Kidney glomerular epithelial cell (primary cell): ENCODE measurements around the gene C6orf120.
A peak's percentile ranks its signal among the peaks of the same experiment; 100 is the strongest.
"Not testable (repeated sequence)": the region's sequence is repeated elsewhere in the genome, so short reads cannot be mapped to it uniquely, and the experiment has no call there.

Experiments
- DNase-seq: peaks from one replicate; lab custom pipeline; 2025; lab: John Stamatoyannopoulos, UW

The C6orf120 gene

DNA sequence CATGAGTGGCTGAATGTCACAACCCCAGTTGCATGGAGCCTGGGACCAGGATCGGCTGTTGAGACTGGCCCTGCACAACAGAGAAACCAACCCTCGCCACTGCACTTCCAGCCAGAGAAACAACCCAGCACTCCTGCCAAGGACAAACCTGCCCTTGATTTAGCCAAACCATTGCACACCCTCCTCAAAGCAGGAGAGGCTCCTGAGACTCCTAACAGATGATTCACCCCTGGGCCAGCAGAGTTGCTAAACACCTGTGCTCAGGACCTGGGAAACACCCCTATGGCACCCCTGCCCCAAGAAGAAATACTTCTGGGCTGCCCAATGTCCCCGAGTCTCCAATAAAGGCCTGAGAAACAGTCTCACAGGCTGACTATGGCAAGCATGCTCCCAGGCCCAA, 17.9 kb upstream of the C6orf120 start:
- DNase-seq = no peak

GRCh38 chr6:169685860-169686259, 16.1 kb upstream of the C6orf120 start:
- DNase-seq = no peak

- no peak for DNase-seq
These were observed 12.6 kb upstream of the C6orf120 start for GRCh38 chr6:169689287-169689686.

GRCh38 chr6:169691260-169691659, 10.7 kb upstream of the C6orf120 start:
- no peak for DNase-seq

- DNase-seq = no peak
These were observed 9.4 kb upstream of the C6orf120 start for GRCh38 chr6:169692516-169692915.

DNA sequence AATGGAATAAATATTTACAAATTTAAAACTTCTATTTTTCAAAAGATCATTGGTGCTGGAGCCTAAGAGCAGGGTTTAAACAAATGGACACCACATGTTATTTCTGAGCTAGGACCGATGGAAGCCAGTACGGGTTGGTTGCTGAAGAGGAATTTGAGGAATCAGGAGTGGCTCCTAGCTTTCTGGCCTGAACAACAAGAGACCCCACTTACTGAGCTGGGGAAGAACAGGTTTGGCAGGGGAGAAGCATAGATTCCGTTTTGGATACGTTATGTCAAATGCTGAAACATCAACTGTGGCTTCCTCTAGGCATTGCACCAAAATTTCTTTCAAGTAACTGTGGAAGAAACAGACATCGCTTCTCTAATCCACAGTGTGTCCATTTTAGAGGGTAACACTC, 6.8 kb upstream of the C6orf120 start:
- DNase-seq = no peak

- not testable (repeated sequence) for DNase-seq
These were observed 4.8 kb upstream of the C6orf120 start for GRCh38 chr6:169697115-169697514.

DNA sequence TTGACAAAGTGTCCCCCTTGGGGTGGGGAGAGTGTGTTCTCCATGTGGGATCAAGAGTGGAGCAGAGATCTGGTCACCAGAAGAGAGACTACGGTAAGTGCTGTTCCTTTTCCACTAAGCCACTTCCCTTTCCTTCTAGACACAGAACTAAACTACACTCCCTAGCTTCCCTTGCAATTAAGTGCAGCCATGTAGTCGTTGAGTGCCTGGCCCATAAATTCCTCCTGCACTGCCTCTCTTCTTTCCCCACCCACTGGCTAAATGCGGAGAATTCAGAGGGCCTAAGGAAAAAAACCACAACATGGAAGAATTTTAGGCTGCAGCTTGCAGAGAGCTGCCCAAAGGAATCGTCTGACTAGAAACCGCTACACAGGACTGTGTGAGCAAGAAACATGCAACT, 1.6 kb upstream of the C6orf120 start:
- DNase-seq = no peak

DNA sequence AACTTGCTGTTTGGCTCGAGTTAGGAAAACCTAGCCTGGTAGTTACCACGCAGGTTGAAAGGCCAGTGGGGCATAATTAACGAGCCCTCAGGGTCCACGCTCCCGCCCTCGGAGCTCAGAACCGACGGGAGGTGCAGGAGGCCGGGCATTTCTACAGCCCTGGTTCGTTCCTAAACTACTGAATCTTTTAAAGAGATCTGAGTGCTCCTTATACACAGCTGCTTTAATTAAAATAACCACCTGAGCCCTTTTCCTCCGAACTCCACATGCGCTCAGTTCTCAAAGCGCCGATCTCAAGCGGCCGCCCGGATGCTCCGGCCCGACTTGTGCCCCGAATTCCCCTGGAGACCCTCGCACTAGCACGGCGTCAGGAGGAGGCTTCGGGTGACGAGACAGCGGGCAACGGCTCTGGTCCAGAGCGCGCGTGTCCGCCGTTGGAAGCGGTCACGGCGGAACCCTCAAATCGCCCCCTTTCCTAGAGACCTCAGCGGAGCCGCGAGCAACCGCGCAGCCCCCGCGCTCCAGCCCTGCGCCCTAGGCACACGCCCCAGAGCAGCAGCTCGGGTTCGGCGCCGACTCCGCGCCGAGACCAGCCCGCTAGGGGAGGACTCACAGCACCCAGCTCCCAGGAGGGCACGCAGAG, 494 bp upstream of the C6orf120 start:
- no peak for DNase-seq

DNA sequence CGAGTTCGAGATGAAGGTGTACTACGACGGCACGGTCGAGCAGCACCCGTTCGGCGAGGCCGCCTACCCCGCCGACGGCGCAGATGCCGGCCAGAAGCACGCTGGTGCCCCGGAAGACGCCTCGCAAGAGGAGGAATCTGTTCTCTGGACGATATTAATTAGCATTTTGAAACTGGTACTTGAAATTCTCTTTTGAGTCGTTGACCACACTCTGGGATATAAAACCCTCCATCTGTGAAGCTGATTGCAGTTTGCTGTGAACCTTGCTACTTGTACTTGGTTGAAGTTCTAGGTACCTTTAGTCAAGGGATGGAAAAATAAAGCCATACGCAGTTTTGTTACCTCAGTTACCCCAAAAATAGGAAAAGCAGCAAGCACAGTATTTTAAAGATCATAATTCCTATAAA, 917 bp downstream of the C6orf120 start:
- no peak for DNase-seq

DNA sequence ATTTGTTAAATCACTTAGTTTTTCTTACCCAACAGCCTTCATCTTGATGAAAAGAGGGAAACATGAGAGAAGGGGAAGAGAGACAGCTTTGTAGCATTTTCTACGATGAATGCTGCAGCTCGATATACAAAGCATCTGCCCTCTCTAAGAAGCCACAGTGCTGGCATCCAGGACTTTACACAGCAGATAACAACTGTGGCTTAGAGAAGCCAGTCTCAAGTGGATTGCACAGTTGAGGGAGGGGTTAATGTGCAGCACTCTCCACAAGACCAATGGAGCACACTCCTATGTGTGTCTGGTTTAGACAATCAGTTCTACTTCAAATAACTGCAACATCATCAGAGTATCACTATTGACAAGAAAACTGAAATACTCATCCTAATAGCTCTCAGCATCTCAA, 5.8 kb downstream of the C6orf120 start:
- DNase-seq = no peak

- DNase-seq = no peak
These were observed 7.4 kb downstream of the C6orf120 start for GRCh38 chr6:169709293-169709692.

DNA sequence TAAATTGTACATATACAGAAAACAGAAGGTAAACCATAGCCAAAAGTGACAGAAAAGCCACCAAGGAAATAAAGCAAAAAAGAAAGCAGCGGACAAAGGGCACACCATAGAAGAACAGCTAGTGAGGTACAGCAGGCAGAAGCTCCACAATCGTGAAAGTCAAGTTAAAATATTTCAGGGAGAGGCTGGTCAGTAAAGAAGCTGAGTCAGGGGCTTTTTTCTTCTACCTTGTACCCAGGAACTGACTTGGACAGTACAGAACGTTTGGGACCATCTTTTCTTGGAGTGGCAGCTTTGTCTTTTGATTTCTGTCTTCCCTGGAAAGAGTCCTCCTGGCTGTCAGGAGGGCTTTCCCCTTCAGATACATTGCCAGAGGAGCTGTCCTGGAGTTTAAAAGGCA, 8.1 kb downstream of the C6orf120 start:
- DNase-seq = no peak

GRCh38 chr6:169714178-169714577, 12.3 kb downstream of the C6orf120 start:
- no peak for DNase-seq

GRCh38 chr6:169714595-169714994, 12.7 kb downstream of the C6orf120 start:
- no peak for DNase-seq

- DNase-seq = peak; percentile 9
These were observed 17.2 kb downstream of the C6orf120 start for GRCh38 chr6:169719117-169719516.

DNA sequence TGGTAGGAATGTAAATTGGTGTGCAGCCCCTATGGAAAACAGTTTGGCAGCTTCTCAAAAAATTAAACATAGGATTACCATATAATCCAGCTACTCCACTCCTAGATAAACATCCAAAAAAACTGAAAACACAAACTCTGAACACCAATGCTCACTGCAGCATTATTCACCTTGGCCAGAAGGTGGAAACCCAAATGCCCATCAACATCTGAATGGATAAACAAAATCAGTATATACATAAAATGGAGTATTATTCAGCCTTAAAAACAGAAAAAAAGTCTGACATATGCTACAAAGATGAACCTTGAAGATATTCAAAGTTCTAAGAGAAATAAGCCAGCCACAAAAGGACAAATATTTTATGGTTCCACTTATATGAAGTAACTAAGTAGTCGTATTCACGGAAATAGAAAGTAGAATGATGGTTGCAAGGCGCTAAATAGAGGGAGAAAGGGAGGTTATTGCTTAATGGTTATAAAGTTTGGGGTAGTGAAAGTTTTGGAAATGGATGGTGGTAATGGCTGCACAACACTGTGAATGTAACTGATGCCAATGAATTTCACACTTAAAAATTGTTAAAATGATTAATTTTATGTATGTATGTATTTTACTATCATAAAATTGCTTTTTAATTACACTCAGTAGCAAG, 18.4 kb downstream of the C6orf120 start:
- no peak for DNase-seq

DNA sequence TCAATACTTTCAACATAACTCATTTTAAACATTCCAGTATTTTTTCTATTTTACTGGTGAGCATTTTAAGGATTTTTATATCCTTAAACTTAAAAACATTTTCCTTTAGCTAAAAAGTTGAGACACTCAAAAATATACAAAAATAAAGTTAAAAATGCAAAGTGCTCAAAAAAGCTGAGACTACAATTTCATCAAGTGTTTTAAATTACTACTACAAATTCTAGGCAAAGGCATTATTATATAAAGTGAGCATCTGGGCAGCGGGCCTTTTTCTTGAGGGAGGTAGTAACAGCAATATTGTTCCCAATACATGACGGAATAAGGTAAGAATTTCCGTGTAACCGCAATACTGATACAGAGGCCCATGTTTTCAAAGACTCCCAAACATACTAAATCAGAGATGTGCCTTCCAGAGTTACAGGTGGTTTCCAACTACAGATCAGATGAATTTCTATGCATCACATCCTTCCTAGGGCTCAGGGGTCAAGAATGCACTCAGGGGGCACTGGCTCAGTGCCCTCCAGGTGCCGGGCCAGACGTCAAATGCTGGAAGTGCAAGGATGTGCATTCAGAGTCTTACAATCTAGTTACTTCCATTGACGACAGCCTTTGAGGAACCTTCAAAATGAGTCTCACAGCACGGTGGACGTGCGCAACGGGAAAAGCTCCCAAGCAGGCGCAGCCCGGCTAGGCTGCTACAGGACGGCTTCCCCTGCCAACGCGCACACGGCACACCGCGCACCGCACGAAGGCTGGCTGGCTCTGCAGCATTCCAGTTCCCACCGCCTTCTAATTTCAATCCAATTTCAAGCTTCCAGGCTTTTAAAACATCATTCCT, 20.7 kb downstream of the C6orf120 start:
- DNase-seq = peak; percentile 63

GRCh38 chr6:169723200-169723909, 21.4 kb downstream of the C6orf120 start:
- peak; percentile 14 for DNase-seq

DNA sequence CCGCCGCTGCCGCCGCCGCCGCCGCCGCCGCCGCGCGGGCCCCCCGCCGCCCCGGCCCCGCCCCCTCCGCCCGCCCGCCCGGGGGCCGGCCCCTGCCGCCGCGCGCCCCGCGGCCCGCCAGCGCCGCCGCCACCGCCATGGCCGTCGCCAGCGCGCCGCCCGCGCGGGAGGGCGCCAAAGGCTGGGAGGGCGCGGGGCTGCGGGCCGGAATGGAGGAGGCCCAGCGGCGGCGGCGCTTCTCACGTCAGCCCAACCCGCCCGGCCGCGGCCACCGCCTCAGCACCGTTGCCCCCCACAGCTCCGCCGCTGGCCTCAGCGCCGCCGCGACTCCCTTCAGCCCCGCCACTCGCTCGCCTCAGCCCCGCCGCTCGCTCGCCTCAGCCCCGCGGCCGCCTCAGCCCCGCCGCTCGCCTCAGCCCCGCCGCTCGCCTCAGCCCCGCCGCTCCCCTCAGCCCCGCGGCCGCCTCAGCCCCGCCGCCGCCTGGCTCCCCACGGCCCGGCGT, 22.1 kb downstream of the C6orf120 start:
- no peak for DNase-seq

DNA sequence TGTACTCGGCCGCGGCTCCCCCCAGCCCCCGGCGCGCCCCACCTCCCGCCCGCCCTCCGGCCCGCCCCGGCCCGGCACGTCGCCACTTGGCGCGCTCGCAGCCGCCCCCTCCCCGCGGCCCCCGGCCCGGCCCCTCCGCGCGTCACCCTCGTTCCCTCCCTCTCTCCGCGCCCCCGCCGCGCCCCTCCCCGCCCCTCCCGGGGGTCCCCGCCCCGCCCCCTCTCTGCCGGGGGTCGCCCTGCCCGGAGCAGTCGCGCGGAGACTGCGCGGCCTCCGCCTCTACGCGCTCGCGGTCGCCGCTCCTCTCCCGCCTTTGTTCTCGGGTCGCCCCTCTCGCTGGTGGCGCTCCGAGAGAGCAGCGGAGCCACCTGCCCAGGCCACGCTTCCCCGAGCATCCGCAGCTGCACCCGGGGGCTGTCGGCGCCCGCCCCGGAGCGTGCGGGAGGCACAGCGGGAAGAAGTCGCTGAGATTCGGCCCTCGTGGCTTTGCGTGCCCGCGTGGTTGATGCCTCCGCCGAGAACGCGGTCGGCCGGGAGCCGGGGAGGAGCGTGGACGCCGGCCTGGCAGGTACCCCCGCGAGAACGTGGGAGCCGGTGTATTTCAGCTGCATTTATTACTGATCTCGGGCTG, 22.7 kb downstream of the C6orf120 start, which contains the start of gene PHF10:
PHF10 (minus strand) TSS at position 7 of the 631 bp plus-strand sequence. CDS start 569 bp downstream, outside the sequence.
- DNase-seq = no peak
